BLaER1 (cell line): ENCODE measurements around the gene PCARE.
"Not testable (repeated sequence)": the region's sequence is repeated elsewhere in the genome, so short reads cannot be mapped to it uniquely, and the experiment has no call there.

Experiments
- H3K27ac ChIP-seq: shearing (Covaris generic); formaldehyde crosslinking; 2 replicates; pipeline ENCODE4 v1.8.1; 2022
- H3K27me3 ChIP-seq: shearing (Covaris generic); formaldehyde crosslinking; 2 replicates; pipeline ENCODE4 v1.8.1; 2022
- H3K36me3 ChIP-seq: shearing (Covaris generic); formaldehyde crosslinking; 2 replicates; pipeline ENCODE4 v1.8.1; 2022
- H3K4me1 ChIP-seq: shearing (Covaris generic); formaldehyde crosslinking; 2 replicates; pipeline ENCODE4 v1.8.1; 2022
- H3K4me2 ChIP-seq: shearing (Covaris generic); formaldehyde crosslinking; 2 replicates; pipeline ENCODE4 v1.8.1; 2022
- H3K4me3 ChIP-seq: shearing (Covaris generic); formaldehyde crosslinking; 2 replicates; pipeline ENCODE4 v1.8.1; 2022
- H3K9ac ChIP-seq: shearing (Covaris generic); formaldehyde crosslinking; 2 replicates; pipeline ENCODE4 v1.8.1; 2022
- H3K9me3 ChIP-seq: shearing (Covaris generic); formaldehyde crosslinking; 2 replicates; pipeline ENCODE4 v1.8.1; 2022
- H4K20me1 ChIP-seq: shearing (Covaris generic); formaldehyde crosslinking; 2 replicates; pipeline ENCODE4 v1.8.1; 2022
- Cebpa-rat ChIP-seq: shearing (Covaris generic); IDR thresholded peaks from 2 replicates; pipeline ENCODE4 v1.8.1; 2022

Gene PCARE

DNA sequence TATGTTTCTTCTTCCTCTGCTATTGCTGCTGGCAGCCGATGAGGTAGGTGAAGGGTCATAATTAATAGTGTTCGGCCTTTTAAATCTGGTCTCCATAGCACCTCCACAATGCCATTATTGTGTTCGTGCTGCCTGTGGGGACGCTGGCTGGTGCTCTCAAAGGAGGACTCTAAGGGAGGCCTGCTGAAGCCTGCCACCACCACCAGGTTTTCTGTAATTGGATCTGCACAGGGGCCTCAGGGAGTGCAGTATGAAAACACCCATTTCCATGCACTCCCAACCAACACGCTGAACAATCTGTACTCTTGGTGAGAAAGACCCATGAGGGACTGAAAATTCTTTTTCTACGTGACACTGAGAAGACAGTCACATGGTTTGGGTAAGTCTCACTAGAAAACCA is 23.2 kb upstream of the PCARE start:
- no peaks in the 10 kb centered on the region for H3K9me3 ChIP-seq
- H3K4me2 ChIP-seq = no peak overlapping the region
- no peaks in the 10 kb centered on the region for H3K27me3 ChIP-seq
- no peaks in the 10 kb centered on the region for H3K36me3 ChIP-seq
- H4K20me1 ChIP-seq = no peaks in the 10 kb centered on the region
- H3K4me1 ChIP-seq = no peaks in the 10 kb centered on the region
- no peak overlapping the region for H3K9ac ChIP-seq
- H3K4me3 ChIP-seq = no peak overlapping the region
- H3K27ac ChIP-seq = no peak overlapping the region
- TF ChIP-seq Cebpa-rat = no peak

GRCh38 chr2:29096969-29097368 is 22.6 kb upstream of the PCARE start:
- Histone ChIP-seq H3K36me3 (no peaks in the 10 kb centered on the region), H3K9ac (no peak overlapping the region), H4K20me1 (no peaks in the 10 kb centered on the region), H3K4me1 (no peaks in the 10 kb centered on the region), H3K4me2 (no peak overlapping the region), H3K9me3 (no peaks in the 10 kb centered on the region), H3K27ac (no peak overlapping the region), H3K27me3 (no peaks in the 10 kb centered on the region), H3K4me3 (no peak overlapping the region)
- no peak for TF ChIP-seq Cebpa-rat

DNA sequence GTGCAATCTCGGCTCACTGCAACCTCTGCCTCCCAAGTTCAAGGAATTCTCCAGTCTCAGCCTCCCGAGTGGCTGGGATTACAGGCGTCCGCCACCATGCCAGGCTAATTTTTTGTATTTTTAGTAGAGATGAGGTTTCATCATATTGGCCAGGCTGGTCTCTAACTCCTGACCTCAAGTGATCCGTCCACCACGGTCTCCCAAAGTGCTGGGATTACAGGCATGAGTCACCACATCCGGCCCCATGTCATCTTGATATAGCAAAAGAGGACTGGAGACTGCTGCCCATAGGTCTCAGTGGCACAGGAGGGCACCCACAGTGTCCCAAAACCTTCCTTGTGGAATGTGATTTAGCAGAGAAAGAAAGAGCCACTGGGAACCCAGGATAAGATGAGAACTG is 16.0 kb upstream of the PCARE start:
- not testable (repeated sequence) for H3K4me2 ChIP-seq, H3K27ac ChIP-seq, H3K27me3 ChIP-seq, H4K20me1 ChIP-seq, H3K9ac ChIP-seq, H3K4me3 ChIP-seq, H3K4me1 ChIP-seq, H3K36me3 ChIP-seq, H3K9me3 ChIP-seq

DNA sequence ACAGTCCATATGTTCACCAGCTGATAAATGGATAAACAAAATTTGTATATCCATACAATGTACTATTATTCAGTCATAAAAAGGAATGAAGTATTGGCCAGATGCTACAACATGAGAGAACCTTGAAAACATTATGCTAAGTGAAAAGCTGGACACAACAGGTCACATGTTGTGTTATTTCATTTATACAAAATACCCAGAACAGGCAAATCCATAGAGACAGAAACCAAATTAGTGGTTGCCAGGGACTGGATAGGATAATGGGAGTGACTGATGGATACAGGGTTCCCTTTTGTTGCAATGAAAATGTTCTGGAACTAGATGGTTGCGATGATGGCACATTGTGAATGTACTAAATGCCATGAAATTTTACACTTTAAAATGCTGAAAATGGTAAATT is 10.2 kb upstream of the PCARE start:
- no peak overlapping the region for H3K4me2 ChIP-seq
- H3K9me3 ChIP-seq = peaks cover 18% of the 10 kb centered on the region
- H3K9ac ChIP-seq = no peak overlapping the region
- no peak overlapping the region for H3K27ac ChIP-seq
- no peaks in the 10 kb centered on the region for H3K36me3 ChIP-seq
- H4K20me1 ChIP-seq = no peaks in the 10 kb centered on the region
- no peak for TF ChIP-seq Cebpa-rat
- H3K27me3 ChIP-seq = no peaks in the 10 kb centered on the region
- H3K4me1 ChIP-seq = no peaks in the 10 kb centered on the region
- no peak overlapping the region for H3K4me3 ChIP-seq

GRCh38 chr2:29082804-29083495 is 8.6 kb upstream of the PCARE start:
- H3K27me3 ChIP-seq = no peaks in the 10 kb centered on the region
- H3K36me3 ChIP-seq = no peaks in the 10 kb centered on the region
- no peaks in the 10 kb centered on the region for H4K20me1 ChIP-seq
- peaks cover 23% of the 10 kb centered on the region for H3K9me3 ChIP-seq
- no peak overlapping the region for H3K9ac ChIP-seq
- no peak overlapping the region for H3K4me2 ChIP-seq
- no peaks in the 10 kb centered on the region for H3K4me1 ChIP-seq
- no peak overlapping the region for H3K27ac ChIP-seq
- no peak for TF ChIP-seq Cebpa-rat
- H3K4me3 ChIP-seq = no peak overlapping the region

- Histone ChIP-seq H3K4me2 (no peak overlapping the region), H3K4me1 (peaks cover 6% of the 10 kb centered on the region), H3K36me3 (no peaks in the 10 kb centered on the region), H3K4me3 (no peak overlapping the region), H3K27me3 (no peaks in the 10 kb centered on the region), H4K20me1 (no peaks in the 10 kb centered on the region), H3K27ac (no peak overlapping the region), H3K9ac (no peak overlapping the region), H3K9me3 (peaks cover 29% of the 10 kb centered on the region)
- no peak for TF ChIP-seq Cebpa-rat
Observed at GRCh38 chr2:29080886-29081743, 6.8 kb upstream of the PCARE start.

GRCh38 chr2:29079887-29080286 is 5.6 kb upstream of the PCARE start:
- Histone ChIP-seq H3K36me3 (no peaks in the 10 kb centered on the region), H3K9ac (no peak overlapping the region), H3K27ac (no peak overlapping the region), H3K4me2 (no peak overlapping the region), H3K9me3 (peaks cover 29% of the 10 kb centered on the region), H3K27me3 (no peaks in the 10 kb centered on the region), H3K4me1 (peaks cover 16% of the 10 kb centered on the region), H4K20me1 (no peaks in the 10 kb centered on the region), H3K4me3 (no peak overlapping the region)
- TF ChIP-seq Cebpa-rat = no peak

DNA sequence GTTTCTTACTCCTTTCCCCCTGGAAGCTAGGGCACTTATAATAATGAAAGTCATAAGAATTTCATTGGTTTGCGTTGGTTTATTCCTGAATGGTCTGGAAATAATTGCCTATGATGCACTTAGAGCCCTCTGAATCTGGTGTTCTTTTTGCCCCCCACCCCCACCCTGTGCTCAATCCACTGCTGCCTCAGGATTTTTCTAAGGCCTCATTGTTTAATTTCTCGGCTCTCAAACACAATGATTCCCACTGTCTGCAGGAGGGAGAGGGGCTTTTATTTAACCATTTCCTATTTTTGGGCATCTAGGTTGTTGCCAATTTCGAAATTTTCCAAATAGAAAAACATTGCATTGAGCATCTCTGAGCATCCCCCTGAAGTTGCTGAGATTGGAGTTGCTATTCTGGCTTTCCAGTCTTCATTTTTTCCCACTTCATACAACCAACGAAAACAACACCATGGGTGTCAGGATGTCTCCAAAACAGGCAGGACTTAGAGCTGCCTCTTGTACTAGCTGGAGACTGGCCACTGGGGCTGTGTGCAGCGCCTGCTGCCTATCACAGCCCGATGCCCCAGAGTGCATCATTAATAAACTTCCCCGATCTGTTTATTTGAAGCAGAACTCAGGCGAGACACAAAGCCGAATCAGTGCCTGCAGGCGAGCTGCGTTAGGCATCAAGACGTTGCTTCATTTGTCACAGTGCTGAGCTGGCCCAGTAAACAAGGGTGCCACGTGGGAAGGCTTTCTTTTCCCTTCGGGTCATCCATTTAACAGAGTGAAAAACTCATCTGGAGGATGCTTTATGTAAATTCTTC is 1.8 kb upstream of the PCARE start:
- Histone ChIP-seq H3K9ac (no peak overlapping the region), H3K27me3 (no peaks in the 10 kb centered on the region), H3K36me3 (no peaks in the 10 kb centered on the region), H3K9me3 (peaks cover 26% of the 10 kb centered on the region), H3K27ac (no peak overlapping the region), H3K4me3 (no peak overlapping the region), H3K4me2 (peak overlapping the region; percentile 46), H3K4me1 (peaks cover 38% of the 10 kb centered on the region), H4K20me1 (no peaks in the 10 kb centered on the region)
- no peak for TF ChIP-seq Cebpa-rat

DNA sequence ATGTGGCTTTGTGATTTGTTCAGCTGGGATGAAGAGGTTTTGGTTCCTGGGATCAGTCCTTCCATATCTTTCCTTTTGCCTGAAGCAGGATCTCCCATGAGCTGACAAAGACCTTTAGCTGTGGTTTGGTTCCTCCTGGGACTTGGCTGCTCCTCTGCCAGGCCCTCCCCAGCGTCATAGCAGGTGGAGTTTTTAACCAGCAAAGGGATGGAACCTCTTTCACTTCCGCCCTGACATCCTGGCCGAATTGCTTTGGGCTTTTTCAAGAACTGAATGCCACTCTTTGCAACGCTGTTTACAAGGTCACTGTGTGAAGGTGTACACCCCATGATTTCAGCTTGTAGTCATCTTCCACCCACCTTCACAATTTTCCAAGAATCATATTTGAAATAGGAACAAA is 390 bp downstream of the PCARE start:
- Histone ChIP-seq H3K36me3 (no peaks in the 10 kb centered on the region), H4K20me1 (no peaks in the 10 kb centered on the region), H3K9me3 (0 out of 2 replicates have a peak, but pooled peaks cover 5% of the 10 kb centered on the region), H3K9ac (no peak overlapping the region), H3K27ac (no peak overlapping the region), H3K4me2 (peak overlapping the region; percentile 79), H3K4me3 (no peak overlapping the region), H3K27me3 (no peaks in the 10 kb centered on the region), H3K4me1 (peaks cover 38% of the 10 kb centered on the region)
- TF ChIP-seq Cebpa-rat = no peak
